Effector memory CD4-positive, alpha-beta T cell (primary cell): ENCODE data around the gene EML4.
"Not testable (repeated sequence)": the region's sequence is repeated elsewhere in the genome, so short reads cannot be mapped to it uniquely, and the experiment has no call there.

Source experiments
- DNase-seq, 3 donors: peaks; one replicate each; pipeline ENCODE4 v3.0.0-alpha.2; 2020
- H3K27ac ChIP-seq: 2 replicates; pipeline ENCODE4 v1.7.0; 2013; ENCODE audit warnings: mild to moderate bottlenecking, low read length, moderate library complexity; ENCODE audit not compliant: insufficient read depth, poor library complexity, severe bottlenecking
- H3K27me3 ChIP-seq: replicated peaks from 2 replicates; pipeline ENCODE4 v1.7.0; 2013; ENCODE audit warnings: mild to moderate bottlenecking, low read length; ENCODE audit not compliant: insufficient read depth, control insufficient read depth, poor library complexity, severe bottlenecking
- H3K36me3 ChIP-seq: 2 replicates; pipeline ENCODE4 v1.7.0; 2013; ENCODE audit warnings: mild to moderate bottlenecking, low read length, moderate library complexity; ENCODE audit not compliant: control insufficient read depth, insufficient read depth
- H3K4me1 ChIP-seq: 2 replicates; pipeline ENCODE4 v1.7.0; 2013; ENCODE audit warnings: low read length, mild to moderate bottlenecking; ENCODE audit not compliant: control insufficient read depth, insufficient read depth, poor library complexity, severe bottlenecking
- H3K4me3 ChIP-seq: 2 replicates; pipeline ENCODE4 v1.7.0; 2013; ENCODE audit warnings: low read length, low read depth, mild to moderate bottlenecking; ENCODE audit not compliant: insufficient read depth, poor library complexity, severe bottlenecking
- H3K9me3 ChIP-seq: 2 replicates; pipeline ENCODE4 v1.7.0; 2013; ENCODE audit warnings: mild to moderate bottlenecking, low read length, moderate library complexity; ENCODE audit not compliant: control insufficient read depth

EML4 gene

GRCh38 chr2:42340938-42341636 is 171.9 kb downstream of the EML4 start:
- Histone ChIP-seq H3K36me3 (peaks cover 19% of the 10 kb centered on the region), H3K27ac (no peak overlapping the region), H3K9me3 (no peaks in the 10 kb centered on the region), H3K4me1 (no peaks in the 10 kb centered on the region), H3K27me3 (no peaks in the 10 kb centered on the region), H3K4me3 (no peak overlapping the region)
- no peak for DNase-seq

- Histone ChIP-seq H3K27me3 (no peaks in the 10 kb centered on the region), H3K4me1 (no peaks in the 10 kb centered on the region), H3K4me3 (no peak overlapping the region), H3K27ac (no peak overlapping the region), H3K36me3 (peaks cover 11% of the 10 kb centered on the region), H3K9me3 (no peaks in the 10 kb centered on the region)
- no peak for DNase-seq
These were observed 173.1 kb downstream of the EML4 start for GRCh38 chr2:42342061-42342794.

GRCh38 chr2:42342795-42343241 is 173.7 kb downstream of the EML4 start:
- DNase-seq: no peak
- no peaks in the 10 kb centered on the region for H3K9me3 ChIP-seq
- no peak overlapping the region for H3K27ac ChIP-seq
- no peaks in the 10 kb centered on the region for H3K27me3 ChIP-seq
- no peak overlapping the region for H3K4me3 ChIP-seq
- peaks cover 17% of the 10 kb centered on the region for H3K36me3 ChIP-seq
- H3K4me1 ChIP-seq: no peaks in the 10 kb centered on the region

GRCh38 chr2:42345986-42346385 is 176.8 kb downstream of the EML4 start:
- no peaks in the 10 kb centered on the region for H3K9me3 ChIP-seq
- peaks cover 24% of the 10 kb centered on the region for H3K36me3 ChIP-seq

GRCh38 chr2:42346856-42347255 is 177.7 kb downstream of the EML4 start:
- H3K27ac ChIP-seq, H3K27me3 ChIP-seq, H3K4me1 ChIP-seq, H3K9me3 ChIP-seq, H3K4me3 ChIP-seq, DNase-seq: not testable (repeated sequence)
- peaks cover 31% of the 10 kb centered on the region for H3K36me3 ChIP-seq

More at GRCh38 chr2:42345986-42346385, 176.8 kb downstream of the EML4 start:
- DNase-seq: no peak
- H3K4me1 ChIP-seq: no peaks in the 10 kb centered on the region
- H3K4me3 ChIP-seq: no peak overlapping the region
- H3K27me3 ChIP-seq: no peaks in the 10 kb centered on the region
- H3K27ac ChIP-seq: no peak overlapping the region

GRCh38 chr2:42347518-42347917 is 178.4 kb downstream of the EML4 start:
- H3K27me3 ChIP-seq, DNase-seq, H3K4me3 ChIP-seq, H3K4me1 ChIP-seq, H3K9me3 ChIP-seq, H3K27ac ChIP-seq: not testable (repeated sequence)
- peaks cover 38% of the 10 kb centered on the region for H3K36me3 ChIP-seq

GRCh38 chr2:42348113-42348805 is 179.1 kb downstream of the EML4 start:
- Histone ChIP-seq H3K4me1 (no peaks in the 10 kb centered on the region), H3K36me3 (peaks cover 41% of the 10 kb centered on the region)
- DNase-seq: no peak

GRCh38 chr2:42350434-42351063 is 181.4 kb downstream of the EML4 start:
- no peak for DNase-seq
- no peaks in the 10 kb centered on the region for H3K4me1 ChIP-seq
- no peak overlapping the region for H3K27ac ChIP-seq
- H3K4me3 ChIP-seq: no peak overlapping the region
- no peaks in the 10 kb centered on the region for H3K27me3 ChIP-seq
- peaks cover 39% of the 10 kb centered on the region for H3K36me3 ChIP-seq
- no peaks in the 10 kb centered on the region for H3K9me3 ChIP-seq

More at GRCh38 chr2:42348113-42348805, 179.1 kb downstream of the EML4 start:
- Histone ChIP-seq H3K9me3 (no peaks in the 10 kb centered on the region), H3K4me3 (no peak overlapping the region), H3K27ac (no peak overlapping the region), H3K27me3 (no peaks in the 10 kb centered on the region)

GRCh38 chr2:42351864-42352263 is 182.7 kb downstream of the EML4 start:
- no peak overlapping the region for H3K4me3 ChIP-seq
- no peaks in the 10 kb centered on the region for H3K27me3 ChIP-seq
- peaks cover 34% of the 10 kb centered on the region for H3K36me3 ChIP-seq
- no peaks in the 10 kb centered on the region for H3K9me3 ChIP-seq
- no peaks in the 10 kb centered on the region for H3K4me1 ChIP-seq
- no peak for DNase-seq
- H3K27ac ChIP-seq: no peak overlapping the region
